ENCODE data around the gene CHRNA4. TPM values are rescaled to one million over a fixed set of nuclear protein-coding genes. Genes with fewer than 3 reads are reported as not detected.

The CHRNA4 gene
- total RNA-seq, 2 donors from 2014 or later: 0.46 TPM; not detected in 1

DNA sequence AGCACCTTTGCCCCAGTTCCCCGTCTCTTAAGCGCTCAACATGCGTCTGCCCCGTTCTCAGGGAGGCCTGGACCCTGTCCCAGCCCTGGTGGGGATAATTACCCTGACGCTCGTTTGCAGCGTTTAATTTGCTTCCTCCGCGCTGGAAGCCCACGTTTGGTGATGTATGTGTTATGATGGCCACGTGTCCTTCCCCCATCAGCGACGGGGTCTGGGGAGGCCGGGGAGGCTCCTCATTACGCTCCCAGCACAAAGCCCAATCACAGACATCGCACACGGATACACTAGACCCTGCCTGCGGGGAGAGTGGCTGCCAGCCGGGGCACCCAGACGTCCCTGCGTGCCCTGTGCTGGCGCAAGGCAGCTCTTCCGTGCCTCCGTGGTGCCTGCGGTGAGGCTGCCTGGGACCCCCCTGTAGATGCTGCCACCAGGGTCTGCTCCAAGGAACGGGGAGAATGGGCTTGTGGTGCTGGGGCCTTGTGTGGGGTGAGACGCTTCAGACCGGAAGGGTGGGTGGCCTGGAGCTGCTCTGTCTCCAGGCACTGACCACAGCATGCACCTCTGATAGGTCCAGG lies 10.2 kb upstream of the CHRNA4 start:
- no peaks in the 10 kb centered on the region for H3K9me3 ChIP-seq (ENCODE audit: control insufficient read depth, low read length)
- H3K27me3 Mint-ChIP-seq (ENCODE audit: insufficient read depth): no peaks in the 10 kb centered on the region
- no peaks in the 10 kb centered on the region for H3K4me1 Mint-ChIP-seq
- no peak overlapping the region for H3K9ac ChIP-seq (ENCODE audit: extremely low read depth, low read length, poor library complexity, severe bottlenecking)
- H3K36me3 ChIP-seq (ENCODE audit: control insufficient read depth, insufficient read depth, low read length): no peaks in the 10 kb centered on the region
- no peaks in the 10 kb centered on the region for H3K9me3 Mint-ChIP-seq
- H3K4me3 ChIP-seq (ENCODE audit: low read length): no peak overlapping the region
- H3K27ac Mint-ChIP-seq: no peak overlapping the region
- no peaks in the 10 kb centered on the region for H3K27me3 ChIP-seq (ENCODE audit: control insufficient read depth, insufficient read depth, low read length, poor library complexity, severe bottlenecking)
- H3K36me3 Mint-ChIP-seq (ENCODE audit: low read depth): no peaks in the 10 kb centered on the region
- no peaks in the 10 kb centered on the region for H3K4me1 ChIP-seq (ENCODE audit: control insufficient read depth, insufficient read depth, low read length)
- 91 to 93% methylated on average over 24 to 28 of the region's 28 CpGs for WGBS, 2 experiments (ENCODE audit: insufficient coverage in 1 of 2, insufficient read length in 1 of 2)
- no peak overlapping the region for H3K27ac ChIP-seq (ENCODE audit: low read depth, low read length)
- no peak overlapping the region for H3K4me3 Mint-ChIP-seq
- TF ChIP-seq, protein P1, sequence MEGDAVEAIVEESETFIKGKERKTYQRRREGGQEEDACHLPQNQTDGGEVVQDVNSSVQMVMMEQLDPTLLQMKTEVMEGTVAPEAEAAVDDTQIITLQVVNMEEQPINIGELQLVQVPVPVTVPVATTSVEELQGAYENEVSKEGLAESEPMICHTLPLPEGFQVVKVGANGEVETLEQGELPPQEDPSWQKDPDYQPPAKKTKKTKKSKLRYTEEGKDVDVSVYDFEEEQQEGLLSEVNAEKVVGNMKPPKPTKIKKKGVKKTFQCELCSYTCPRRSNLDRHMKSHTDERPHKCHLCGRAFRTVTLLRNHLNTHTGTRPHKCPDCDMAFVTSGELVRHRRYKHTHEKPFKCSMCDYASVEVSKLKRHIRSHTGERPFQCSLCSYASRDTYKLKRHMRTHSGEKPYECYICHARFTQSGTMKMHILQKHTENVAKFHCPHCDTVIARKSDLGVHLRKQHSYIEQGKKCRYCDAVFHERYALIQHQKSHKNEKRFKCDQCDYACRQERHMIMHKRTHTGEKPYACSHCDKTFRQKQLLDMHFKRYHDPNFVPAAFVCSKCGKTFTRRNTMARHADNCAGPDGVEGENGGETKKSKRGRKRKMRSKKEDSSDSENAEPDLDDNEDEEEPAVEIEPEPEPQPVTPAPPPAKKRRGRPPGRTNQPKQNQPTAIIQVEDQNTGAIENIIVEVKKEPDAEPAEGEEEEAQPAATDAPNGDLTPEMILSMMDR (conservative IDR thresholded peaks at IDR 0.05): no peak
- no peak for DNase-seq

DNA sequence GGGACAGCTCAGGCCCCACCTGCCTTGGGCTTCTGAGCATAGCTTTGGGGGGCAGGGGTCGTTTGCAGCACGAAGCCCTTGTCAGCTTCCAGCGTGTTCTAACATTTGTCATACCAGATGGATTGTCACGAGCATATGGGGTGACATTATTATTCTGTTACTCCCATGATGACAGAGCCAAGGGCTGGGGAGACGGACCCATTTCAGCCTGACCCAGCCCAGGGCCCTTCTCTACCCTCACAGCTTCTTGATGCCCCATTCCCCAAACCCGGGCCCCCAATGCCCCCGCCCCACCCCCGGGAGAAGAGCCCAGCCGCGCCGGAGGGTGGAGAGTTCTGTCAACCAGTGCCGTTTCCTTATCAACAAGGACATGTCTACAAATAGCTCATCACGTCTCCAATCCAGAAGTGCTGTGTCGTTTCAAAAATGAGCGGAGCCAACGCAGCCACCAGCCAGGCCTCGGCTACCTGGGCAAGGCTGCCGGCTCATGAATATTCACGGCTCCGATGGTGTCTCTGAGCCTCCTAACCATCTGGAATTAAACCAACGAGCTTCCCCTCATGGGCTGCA lies 9.6 kb upstream of the CHRNA4 start:
- Histone ChIP-seq H3K9me3 (ENCODE audit: control insufficient read depth, low read length) (no peaks in the 10 kb centered on the region), H3K4me3 (ENCODE audit: low read length) (no peak overlapping the region), H3K27me3 (ENCODE audit: control insufficient read depth, insufficient read depth, low read length, poor library complexity, severe bottlenecking) (no peaks in the 10 kb centered on the region), H3K9ac (ENCODE audit: extremely low read depth, low read length, poor library complexity, severe bottlenecking) (no peak overlapping the region), H3K4me1 (ENCODE audit: control insufficient read depth, insufficient read depth, low read length) (no peaks in the 10 kb centered on the region), H3K27ac (ENCODE audit: low read depth, low read length) (no peak overlapping the region), H3K36me3 (ENCODE audit: control insufficient read depth, insufficient read depth, low read length) (no peaks in the 10 kb centered on the region)
- TF ChIP-seq, protein P1 (conservative IDR thresholded peaks at IDR 0.05): no peak
- H3K4me3 Mint-ChIP-seq: no peak overlapping the region
- H3K36me3 Mint-ChIP-seq (ENCODE audit: low read depth): no peaks in the 10 kb centered on the region
- 80 to 82% methylated on average over 17 to 21 of the region's 21 CpGs for WGBS, 2 experiments (ENCODE audit: insufficient coverage in 1 of 2, insufficient read length in 1 of 2)
- DNase-seq: no peak
- H3K4me1 Mint-ChIP-seq: no peaks in the 10 kb centered on the region
- H3K27ac Mint-ChIP-seq: no peak overlapping the region
- no peaks in the 10 kb centered on the region for H3K9me3 Mint-ChIP-seq
- no peaks in the 10 kb centered on the region for H3K27me3 Mint-ChIP-seq (ENCODE audit: insufficient read depth)

DNA sequence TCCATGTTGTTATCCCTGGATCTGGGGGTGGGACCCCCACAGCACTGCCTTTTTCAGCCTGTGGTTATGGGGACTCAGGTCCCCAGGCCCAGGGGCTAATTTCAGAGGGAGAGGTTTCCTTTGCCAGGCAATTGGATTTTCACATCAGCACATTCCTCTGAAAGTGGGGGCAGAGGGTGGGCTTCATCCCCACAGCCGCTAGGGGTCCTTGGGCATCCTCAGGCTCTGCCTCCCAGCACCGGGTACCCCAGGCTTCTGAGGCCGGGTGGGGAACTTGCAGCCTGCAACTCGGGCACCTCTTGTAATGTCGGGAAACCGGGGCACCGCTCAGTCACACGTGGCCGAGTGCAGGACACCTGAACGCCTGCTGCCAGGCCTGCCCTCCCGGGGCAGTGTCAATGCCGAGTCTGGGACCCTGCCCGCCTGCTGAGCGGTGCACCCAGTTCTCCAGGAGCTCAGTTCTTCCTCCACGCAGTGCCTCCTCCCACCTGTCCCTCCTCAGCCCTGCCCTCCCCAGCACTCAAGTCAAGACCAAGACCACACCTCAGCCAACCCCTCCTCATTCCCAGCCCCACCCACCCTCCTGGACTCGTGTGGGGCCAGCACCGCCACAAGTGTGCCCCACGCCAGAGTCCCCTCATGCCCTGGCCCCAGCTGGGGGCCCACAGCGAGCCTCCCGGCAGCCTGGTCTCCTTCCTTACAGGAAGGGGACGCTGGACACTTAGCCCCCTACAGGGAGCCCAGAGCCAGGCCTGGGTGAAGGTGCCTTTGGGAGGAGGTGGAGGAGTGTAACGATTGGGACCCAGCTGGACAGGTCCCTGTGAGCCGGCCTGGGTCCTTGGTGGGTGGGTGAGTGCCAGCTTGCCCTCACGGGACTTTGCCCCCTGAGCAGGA lies 8.8 kb upstream of the CHRNA4 start:
- no peaks in the 10 kb centered on the region for H3K36me3 ChIP-seq (ENCODE audit: control insufficient read depth, insufficient read depth, low read length)
- H3K9ac ChIP-seq (ENCODE audit: extremely low read depth, low read length, poor library complexity, severe bottlenecking): no peak overlapping the region
- TF ChIP-seq, protein P1 (conservative IDR thresholded peaks at IDR 0.05): peak; percentile 50
- Mint-ChIP-seq H3K27ac (no peak overlapping the region), H3K9me3 (no peaks in the 10 kb centered on the region), H3K27me3 (ENCODE audit: insufficient read depth) (no peaks in the 10 kb centered on the region), H3K4me3 (no peak overlapping the region), H3K36me3 (ENCODE audit: low read depth) (no peaks in the 10 kb centered on the region), H3K4me1 (no peaks in the 10 kb centered on the region)
- 82 to 94% methylated on average over 9 to 24 of the region's 24 CpGs for WGBS, 2 experiments (ENCODE audit: insufficient coverage in 1 of 2, insufficient read length in 1 of 2)
- no peak for DNase-seq
- H3K9me3 ChIP-seq (ENCODE audit: control insufficient read depth, low read length): no peaks in the 10 kb centered on the region
- no peaks in the 10 kb centered on the region for H3K4me1 ChIP-seq (ENCODE audit: control insufficient read depth, insufficient read depth, low read length)
- no peaks in the 10 kb centered on the region for H3K27me3 ChIP-seq (ENCODE audit: control insufficient read depth, insufficient read depth, low read length, poor library complexity, severe bottlenecking)
- H3K27ac ChIP-seq (ENCODE audit: low read depth, low read length): no peak overlapping the region
- no peak overlapping the region for H3K4me3 ChIP-seq (ENCODE audit: low read length)
